AG08396 (cell line): Measurements from ENCODE around the gene BAIAP3.

Experiments used
- DNase-seq: peaks from one replicate; pipeline ENCODE4 v3.0.0; 2012; ENCODE audit warnings: low spot score, mixed read lengths

BAIAP3 gene

GRCh38 chr16:1299012-1299867 lies 34.2 kb upstream of the BAIAP3 start:
- no peak for DNase-seq

GRCh38 chr16:1299868-1300203 lies 33.6 kb upstream of the BAIAP3 start:
- DNase-seq: no peak

- peak; percentile 90 for DNase-seq
Measured at GRCh38 chr16:1300664-1301476, 32.6 kb upstream of the BAIAP3 start.

- no peak for DNase-seq
Measured at GRCh38 chr16:1301562-1301961, 31.9 kb upstream of the BAIAP3 start.

- no peak for DNase-seq
Measured at GRCh38 chr16:1305823-1306222, 27.6 kb upstream of the BAIAP3 start.

GRCh38 chr16:1306334-1306733 lies 27.1 kb upstream of the BAIAP3 start:
- DNase-seq: no peak

GRCh38 chr16:1308036-1308976 lies 25.1 kb upstream of the BAIAP3 start:
- DNase-seq: no peak

- DNase-seq: peak; percentile 98
Measured at GRCh38 chr16:1308977-1309885, 24.2 kb upstream of the BAIAP3 start, which contains the start of gene UBE2I. TSS of gene UBE2I (plus strand) at chr16:1309636. CDS start at chr16:1314031, 4,395 bp downstream.

- DNase-seq: peak; percentile 65
Measured at GRCh38 chr16:1309888-1310831, 23.3 kb upstream of the BAIAP3 start.

- no peak for DNase-seq
Measured at GRCh38 chr16:1310832-1311200, 22.6 kb upstream of the BAIAP3 start.

- no peak for DNase-seq
Measured at GRCh38 chr16:1311212-1311737, 22.2 kb upstream of the BAIAP3 start.

GRCh38 chr16:1311738-1312466 lies 21.5 kb upstream of the BAIAP3 start:
- DNase-seq: no peak

GRCh38 chr16:1312467-1312816 lies 21.0 kb upstream of the BAIAP3 start:
- no peak for DNase-seq

- no peak for DNase-seq
Measured at GRCh38 chr16:1312903-1313302, 20.5 kb upstream of the BAIAP3 start.

GRCh38 chr16:1313721-1314369 lies 19.6 kb upstream of the BAIAP3 start:
- DNase-seq: no peak

- DNase-seq: no peak
Measured at GRCh38 chr16:1314399-1315068, 18.9 kb upstream of the BAIAP3 start.

GRCh38 chr16:1315081-1316032 lies 18.1 kb upstream of the BAIAP3 start:
- DNase-seq: no peak
